Measurements from ENCODE around the gene UBE2E2.

UBE2E2 gene

DNA sequence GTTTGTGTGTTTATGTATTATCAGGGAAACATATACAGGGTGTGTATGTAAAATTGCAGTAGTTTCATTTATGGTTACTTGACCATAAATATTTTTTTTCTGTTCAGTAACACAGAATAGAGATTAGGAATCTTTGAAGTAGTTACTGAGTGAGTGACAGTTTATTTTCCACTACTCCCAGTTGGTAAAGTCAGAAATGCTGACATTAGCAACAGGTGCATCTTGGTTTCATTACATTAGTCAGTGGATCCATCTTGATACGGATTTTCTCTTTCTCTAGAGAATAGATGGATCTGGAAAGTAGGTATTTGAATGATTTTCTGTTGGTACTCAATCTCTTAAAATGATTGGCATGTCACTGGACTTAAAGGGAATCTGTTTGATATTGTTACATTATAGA, 6.0 kb downstream of the UBE2E2 start:
- TF ChIP-seq TAF1 (IDR thresholded peaks at IDR 0.05; ENCODE audit: borderline replicate concordance, insufficient read depth, low read length) (no peak), SIN3A (IDR thresholded peaks at IDR 0.05; ENCODE audit: borderline replicate concordance, insufficient read depth, low read length) (no peak), FOXP2 (optimal IDR thresholded peaks at IDR 0.05; ENCODE audit: borderline replicate concordance, extremely low read depth, extremely low read length, insufficient read depth) (no peak), POLR2AphosphoS5 (IDR thresholded peaks at IDR 0.05; ENCODE audit: low read depth, low read length) (no peak)
- TF ChIP-seq, protein P1, sequence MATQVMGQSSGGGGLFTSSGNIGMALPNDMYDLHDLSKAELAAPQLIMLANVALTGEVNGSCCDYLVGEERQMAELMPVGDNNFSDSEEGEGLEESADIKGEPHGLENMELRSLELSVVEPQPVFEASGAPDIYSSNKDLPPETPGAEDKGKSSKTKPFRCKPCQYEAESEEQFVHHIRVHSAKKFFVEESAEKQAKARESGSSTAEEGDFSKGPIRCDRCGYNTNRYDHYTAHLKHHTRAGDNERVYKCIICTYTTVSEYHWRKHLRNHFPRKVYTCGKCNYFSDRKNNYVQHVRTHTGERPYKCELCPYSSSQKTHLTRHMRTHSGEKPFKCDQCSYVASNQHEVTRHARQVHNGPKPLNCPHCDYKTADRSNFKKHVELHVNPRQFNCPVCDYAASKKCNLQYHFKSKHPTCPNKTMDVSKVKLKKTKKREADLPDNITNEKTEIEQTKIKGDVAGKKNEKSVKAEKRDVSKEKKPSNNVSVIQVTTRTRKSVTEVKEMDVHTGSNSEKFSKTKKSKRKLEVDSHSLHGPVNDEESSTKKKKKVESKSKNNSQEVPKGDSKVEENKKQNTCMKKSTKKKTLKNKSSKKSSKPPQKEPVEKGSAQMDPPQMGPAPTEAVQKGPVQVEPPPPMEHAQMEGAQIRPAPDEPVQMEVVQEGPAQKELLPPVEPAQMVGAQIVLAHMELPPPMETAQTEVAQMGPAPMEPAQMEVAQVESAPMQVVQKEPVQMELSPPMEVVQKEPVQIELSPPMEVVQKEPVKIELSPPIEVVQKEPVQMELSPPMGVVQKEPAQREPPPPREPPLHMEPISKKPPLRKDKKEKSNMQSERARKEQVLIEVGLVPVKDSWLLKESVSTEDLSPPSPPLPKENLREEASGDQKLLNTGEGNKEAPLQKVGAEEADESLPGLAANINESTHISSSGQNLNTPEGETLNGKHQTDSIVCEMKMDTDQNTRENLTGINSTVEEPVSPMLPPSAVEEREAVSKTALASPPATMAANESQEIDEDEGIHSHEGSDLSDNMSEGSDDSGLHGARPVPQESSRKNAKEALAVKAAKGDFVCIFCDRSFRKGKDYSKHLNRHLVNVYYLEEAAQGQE (IDR thresholded peaks at IDR 0.05; ENCODE audit: insufficient read depth in 1 of 2, low read depth in 2 of 2, low read length in 2 of 2) = no peak

DNA sequence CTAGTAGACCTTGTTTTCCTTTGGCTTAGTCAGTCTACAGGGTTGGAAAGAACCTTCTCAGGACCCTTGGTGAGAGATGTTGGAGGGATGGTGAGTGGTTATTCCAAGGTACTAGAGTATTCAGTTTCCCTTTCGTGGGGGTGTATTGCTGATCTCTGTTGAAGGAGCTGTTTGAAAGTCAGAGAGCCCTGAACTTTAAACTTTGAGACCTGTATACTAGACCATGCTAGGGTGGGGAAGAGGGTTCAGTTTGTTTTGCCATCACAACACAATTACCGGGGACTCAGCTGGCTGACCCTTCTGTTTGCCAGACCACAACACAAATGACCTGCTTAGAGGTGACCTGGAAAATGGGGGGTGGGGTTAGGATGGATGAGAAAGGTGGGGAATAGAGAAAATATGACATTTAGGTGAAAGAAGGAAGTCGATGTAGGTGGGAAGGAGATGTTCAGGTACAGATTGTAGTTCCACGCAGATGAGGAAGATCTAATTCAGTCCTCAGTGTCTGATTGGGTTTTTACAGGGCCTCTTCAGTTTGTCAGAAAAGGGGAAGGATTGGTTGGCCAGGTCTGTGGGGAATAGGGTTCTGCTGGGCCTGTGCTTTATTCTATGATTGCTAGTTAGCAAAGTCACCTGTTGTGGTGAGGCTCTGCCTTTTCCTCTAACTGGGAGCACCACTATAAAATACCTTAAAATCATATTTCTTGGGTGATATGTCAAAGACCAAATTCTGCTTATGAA, 6.8 kb downstream of the UBE2E2 start:
- TF ChIP-seq POLR2AphosphoS5 (IDR thresholded peaks at IDR 0.05; ENCODE audit: low read depth, low read length) = no peak
- no peak for TF ChIP-seq SIN3A (IDR thresholded peaks at IDR 0.05; ENCODE audit: borderline replicate concordance, insufficient read depth, low read length)
- no peak for TF ChIP-seq TAF1 (IDR thresholded peaks at IDR 0.05; ENCODE audit: borderline replicate concordance, insufficient read depth, low read length)
- TF ChIP-seq, protein P1 (IDR thresholded peaks at IDR 0.05; ENCODE audit: insufficient read depth in 1 of 2, low read depth in 2 of 2, low read length in 2 of 2) = no peak
- no peak for TF ChIP-seq FOXP2 (optimal IDR thresholded peaks at IDR 0.05; ENCODE audit: borderline replicate concordance, extremely low read depth, extremely low read length, insufficient read depth)

DNA sequence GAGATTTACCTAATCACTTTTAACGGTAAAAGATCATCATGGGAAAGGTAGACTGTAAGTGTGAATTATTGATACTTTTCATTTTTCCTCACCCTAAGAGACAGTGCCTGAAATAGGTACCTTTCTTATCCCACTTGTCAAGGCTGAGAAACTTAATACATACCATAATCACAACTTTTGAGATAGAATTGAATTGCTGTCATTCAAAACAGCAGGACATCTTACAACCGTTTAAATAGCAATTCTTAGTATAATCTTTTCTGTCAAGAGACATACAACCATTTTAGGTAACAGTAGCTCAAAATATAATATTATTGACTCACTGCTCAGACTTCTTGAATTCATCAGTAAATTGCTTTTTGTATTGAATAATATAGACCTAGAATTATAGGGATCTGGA, 10.7 kb downstream of the UBE2E2 start:
- TF ChIP-seq, protein P1 (IDR thresholded peaks at IDR 0.05; ENCODE audit: insufficient read depth in 1 of 2, low read depth in 2 of 2, low read length in 2 of 2) = no peak
- TF ChIP-seq SIN3A (IDR thresholded peaks at IDR 0.05; ENCODE audit: borderline replicate concordance, insufficient read depth, low read length) (no peak), POLR2AphosphoS5 (IDR thresholded peaks at IDR 0.05; ENCODE audit: low read depth, low read length) (no peak), TAF1 (IDR thresholded peaks at IDR 0.05; ENCODE audit: borderline replicate concordance, insufficient read depth, low read length) (no peak), FOXP2 (optimal IDR thresholded peaks at IDR 0.05; ENCODE audit: borderline replicate concordance, extremely low read depth, extremely low read length, insufficient read depth) (no peak)

DNA sequence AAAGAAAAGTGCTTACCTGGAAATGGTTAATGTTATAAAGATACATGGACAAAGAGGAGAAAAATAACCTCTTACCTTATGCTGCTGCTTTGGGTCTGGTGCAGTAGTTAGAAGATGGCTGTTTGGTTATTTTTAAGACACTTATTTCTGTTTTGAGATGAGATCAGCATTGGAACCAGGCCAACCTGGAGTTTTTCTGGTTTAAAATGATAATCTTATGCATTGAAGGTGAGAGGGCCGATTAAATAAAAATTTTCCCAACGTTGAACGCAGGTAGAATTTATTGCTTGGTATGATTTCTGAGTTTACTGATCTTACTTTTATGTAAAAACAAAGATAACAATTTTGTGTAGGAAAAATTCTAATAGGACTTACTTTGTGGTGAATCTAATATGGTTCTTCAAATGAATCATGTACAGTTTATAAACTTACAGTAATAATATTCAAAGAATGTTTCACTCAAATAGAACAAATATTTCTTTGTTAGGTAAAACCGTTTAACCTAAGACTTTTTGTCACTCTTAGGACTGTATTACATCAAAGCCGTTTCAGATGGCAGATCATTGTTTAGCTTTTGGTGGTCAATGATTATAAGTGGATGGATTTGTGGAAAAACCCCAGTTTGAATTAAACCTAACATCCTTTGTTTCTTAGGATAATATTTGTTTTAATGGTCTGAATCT, 14.9 kb downstream of the UBE2E2 start:
- no peak for TF ChIP-seq POLR2AphosphoS5 (IDR thresholded peaks at IDR 0.05; ENCODE audit: low read depth, low read length)
- no peak for TF ChIP-seq TAF1 (IDR thresholded peaks at IDR 0.05; ENCODE audit: borderline replicate concordance, insufficient read depth, low read length)
- no peak for TF ChIP-seq FOXP2 (optimal IDR thresholded peaks at IDR 0.05; ENCODE audit: borderline replicate concordance, extremely low read depth, extremely low read length, insufficient read depth)

DNA sequence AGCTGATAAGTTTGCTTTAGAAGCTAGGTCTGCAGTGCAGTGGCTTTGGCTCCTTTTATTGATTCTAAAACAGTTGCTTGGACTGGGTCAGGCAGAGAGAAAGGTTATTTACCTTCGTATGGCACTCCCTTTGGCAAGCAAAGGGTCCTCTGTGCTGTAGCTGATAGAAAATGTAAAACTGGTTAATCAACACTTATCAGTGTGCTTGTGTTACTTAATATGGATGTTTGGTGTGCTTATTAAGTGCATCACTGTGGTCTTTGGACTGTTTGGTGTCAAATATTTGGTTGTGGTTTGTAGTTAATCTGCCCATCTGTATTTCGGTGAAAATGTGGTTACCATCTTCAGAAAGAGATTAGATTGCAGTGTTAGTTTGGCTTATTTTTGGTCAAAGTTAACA, 16.0 kb downstream of the UBE2E2 start:
- TF ChIP-seq TAF1 (IDR thresholded peaks at IDR 0.05; ENCODE audit: borderline replicate concordance, insufficient read depth, low read length) (no peak), POLR2AphosphoS5 (IDR thresholded peaks at IDR 0.05; ENCODE audit: low read depth, low read length) (no peak), FOXP2 (optimal IDR thresholded peaks at IDR 0.05; ENCODE audit: borderline replicate concordance, extremely low read depth, extremely low read length, insufficient read depth) (no peak), SIN3A (IDR thresholded peaks at IDR 0.05; ENCODE audit: borderline replicate concordance, insufficient read depth, low read length) (no peak)
- TF ChIP-seq, protein P1 (IDR thresholded peaks at IDR 0.05; ENCODE audit: insufficient read depth in 1 of 2, low read depth in 2 of 2, low read length in 2 of 2) = no peak
